GM19455 (cell line): Measurements from ENCODE around the gene MGAT5.

Experiments used
- ATAC-seq: cut with Tn5 transposase; IDR thresholded peaks from one replicate; pipeline ENCODE4 v1.9.1; 2021; ENCODE audit not compliant: unreplicated experiment

Gene MGAT5

DNA sequence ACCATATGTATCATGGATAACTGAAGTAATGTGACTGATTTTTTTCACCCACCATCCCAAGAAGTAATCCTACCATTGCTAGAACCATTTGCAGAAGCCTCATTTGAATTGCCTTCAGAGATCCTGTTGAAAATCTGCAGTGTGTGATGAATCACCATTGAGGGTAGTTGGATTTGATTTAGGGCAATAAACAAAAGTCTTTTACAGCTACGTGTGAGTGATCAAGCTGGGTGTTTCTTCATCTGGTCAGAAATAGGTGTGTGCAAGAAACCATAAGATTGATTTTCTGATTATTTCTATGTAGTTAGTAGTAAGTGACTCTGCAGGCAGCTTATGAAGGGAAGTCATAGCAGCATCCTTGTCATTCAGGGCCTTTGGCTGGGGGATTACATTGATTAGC is 159.6 kb downstream of the MGAT5 start:
- no peak for ATAC-seq

DNA sequence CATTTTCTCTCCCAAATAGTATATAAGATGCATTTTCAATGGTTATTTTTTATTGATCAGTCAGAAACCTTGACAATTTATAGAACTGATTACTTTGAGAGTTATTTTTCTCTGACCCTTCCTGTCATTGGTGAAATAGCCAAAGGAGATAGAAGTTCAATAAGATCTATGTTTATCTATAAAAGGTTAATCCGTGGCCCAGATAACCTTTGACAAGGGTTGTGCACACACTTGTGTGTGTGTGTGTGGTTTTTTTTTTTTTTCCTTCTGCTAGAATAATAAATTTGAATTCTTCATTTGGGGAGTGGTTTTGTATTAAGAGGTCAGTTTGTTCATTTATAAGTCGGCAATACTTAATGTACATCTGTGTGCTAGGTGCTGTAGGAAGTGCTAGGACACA is 160.0 kb downstream of the MGAT5 start:
- ATAC-seq = no peak

DNA sequence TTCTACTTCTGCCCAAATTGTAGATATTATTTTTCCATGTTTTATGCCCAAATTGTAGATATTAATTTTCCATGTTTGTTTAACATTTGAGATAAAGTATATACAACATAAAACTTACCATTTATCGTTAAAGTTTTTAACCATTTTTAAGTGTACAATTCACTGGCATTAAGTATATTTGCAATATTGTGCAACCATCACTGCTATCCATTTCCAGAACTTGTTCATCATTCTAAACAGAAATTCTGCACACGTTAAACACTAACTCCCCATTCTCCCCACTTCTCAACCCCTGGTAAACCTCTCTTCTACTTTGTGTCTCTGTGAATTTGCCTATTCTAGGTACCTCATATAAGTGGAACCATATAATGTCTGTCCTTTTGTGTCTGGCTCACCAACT is 162.1 kb downstream of the MGAT5 start:
- ATAC-seq = no peak

DNA sequence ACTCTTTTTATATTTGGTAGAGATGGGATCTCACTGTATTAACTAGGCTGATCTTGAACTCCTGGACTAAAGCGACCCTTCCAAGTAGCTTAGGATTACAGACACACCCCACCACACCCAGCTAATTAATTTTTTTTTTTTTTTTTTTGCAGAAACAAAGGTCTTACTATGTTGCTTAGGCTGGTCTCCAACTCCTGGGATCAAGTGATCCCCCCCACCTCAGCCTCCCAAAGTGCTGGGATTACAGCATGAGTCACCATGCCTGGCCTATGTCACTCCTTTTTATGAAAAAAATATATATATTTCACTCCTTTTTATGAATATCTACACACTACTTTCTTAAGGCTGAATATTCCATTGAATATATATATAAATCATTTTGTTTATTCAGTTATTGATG is 162.8 kb downstream of the MGAT5 start:
- no peak for ATAC-seq

DNA sequence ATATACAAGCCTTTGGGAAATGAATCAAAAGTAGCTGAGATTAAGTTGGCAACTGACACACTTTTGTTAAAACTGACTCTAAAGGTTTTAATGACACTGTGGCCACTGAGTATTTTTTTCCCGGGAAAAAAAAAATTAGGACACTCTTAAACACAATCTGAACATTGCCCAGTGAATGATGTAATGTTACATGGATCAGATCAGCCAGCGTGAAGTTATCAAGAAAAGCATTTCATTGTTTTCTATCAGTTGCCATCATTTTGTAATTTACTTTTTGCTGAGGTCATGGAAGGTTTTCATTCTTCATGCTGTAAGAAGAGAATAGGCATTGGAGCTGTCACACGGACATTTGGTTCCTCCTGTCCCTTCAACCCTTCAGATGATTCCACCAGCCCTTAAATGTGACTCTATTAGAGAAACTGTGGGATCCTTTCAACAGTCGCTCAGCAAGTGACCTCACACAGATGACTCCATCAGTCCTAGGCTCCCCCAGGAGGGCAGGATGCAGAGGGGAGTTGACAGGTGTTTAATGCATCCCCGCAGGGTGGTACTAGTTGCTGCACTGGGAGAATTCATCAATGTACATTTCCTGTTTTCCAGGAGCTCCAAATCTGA is 164.2 kb downstream of the MGAT5 start:
- ATAC-seq = no peak

DNA sequence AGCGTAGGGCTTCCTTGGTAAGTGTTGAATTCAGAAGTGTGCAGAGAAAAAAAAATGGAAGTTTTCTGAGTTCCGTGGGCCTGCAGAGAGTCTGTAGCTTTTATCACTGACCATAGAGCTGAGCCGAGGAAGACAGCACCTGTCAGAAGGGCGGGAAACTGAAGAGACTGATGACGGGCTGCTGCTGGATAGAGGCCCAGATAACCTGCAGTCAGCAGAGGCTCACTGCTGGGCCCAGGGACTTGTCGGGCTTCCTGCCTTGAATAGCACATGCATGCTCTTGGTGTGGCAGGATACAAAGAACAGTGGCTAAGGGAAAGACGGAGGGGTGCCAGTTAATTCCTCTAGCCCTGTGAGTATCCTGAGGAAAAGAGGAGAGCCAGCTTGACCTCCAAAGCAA is 166.4 kb downstream of the MGAT5 start:
- no peak for ATAC-seq

DNA sequence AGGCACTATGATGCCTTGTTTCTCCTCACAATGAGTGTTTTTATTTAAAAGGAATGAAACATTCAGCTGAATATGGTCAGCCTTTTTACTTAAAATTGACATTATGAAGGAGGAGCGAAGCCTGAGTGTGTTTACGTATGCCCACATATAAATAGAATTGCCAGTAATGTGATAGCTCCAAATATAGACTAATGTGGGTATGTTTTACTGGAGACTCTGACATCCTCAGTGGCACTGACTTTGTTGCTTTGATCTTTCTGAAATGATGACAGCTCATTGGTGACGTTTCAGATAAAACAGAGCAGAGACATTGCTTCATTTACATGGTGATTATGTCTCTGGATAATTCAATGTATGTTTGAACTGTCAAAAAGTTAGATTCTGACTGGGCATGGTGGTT is 167.0 kb downstream of the MGAT5 start:
- ATAC-seq = no peak

DNA sequence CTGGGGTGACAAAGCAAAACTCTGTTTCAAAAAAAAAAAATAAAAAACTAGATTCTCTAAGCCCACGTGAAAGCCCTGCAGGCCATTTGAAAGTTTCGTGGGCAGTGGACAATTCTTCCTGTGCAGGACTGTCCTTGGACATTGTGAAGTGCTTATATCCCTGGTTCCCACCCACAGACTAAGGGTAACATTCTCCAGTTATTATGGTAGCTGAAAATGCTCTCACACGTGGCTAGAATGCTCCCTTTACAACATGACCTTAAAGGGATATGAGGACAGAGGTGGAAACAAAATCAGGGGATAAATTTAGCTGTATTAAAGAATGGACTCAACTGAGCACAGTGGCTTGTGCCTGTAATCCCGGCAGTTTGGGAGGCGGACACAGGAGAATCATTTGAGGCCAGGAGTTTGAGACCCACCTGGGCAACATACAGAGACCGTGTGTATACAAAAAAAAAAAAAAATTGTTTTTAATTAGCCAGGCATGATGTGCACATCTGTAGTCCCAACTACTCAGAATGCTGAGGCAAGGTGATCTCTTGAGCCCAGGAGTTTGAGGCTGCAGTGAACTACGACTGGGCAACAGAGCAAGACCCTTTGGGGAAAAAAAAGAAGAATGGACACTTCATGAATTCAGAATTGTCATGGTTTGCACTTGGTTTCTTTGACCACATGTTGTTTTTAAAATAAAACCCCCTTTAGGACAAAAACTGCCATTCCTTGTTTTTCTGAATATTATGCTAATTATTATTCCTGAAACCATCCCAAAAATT is 167.9 kb downstream of the MGAT5 start:
- ATAC-seq = no peak

DNA sequence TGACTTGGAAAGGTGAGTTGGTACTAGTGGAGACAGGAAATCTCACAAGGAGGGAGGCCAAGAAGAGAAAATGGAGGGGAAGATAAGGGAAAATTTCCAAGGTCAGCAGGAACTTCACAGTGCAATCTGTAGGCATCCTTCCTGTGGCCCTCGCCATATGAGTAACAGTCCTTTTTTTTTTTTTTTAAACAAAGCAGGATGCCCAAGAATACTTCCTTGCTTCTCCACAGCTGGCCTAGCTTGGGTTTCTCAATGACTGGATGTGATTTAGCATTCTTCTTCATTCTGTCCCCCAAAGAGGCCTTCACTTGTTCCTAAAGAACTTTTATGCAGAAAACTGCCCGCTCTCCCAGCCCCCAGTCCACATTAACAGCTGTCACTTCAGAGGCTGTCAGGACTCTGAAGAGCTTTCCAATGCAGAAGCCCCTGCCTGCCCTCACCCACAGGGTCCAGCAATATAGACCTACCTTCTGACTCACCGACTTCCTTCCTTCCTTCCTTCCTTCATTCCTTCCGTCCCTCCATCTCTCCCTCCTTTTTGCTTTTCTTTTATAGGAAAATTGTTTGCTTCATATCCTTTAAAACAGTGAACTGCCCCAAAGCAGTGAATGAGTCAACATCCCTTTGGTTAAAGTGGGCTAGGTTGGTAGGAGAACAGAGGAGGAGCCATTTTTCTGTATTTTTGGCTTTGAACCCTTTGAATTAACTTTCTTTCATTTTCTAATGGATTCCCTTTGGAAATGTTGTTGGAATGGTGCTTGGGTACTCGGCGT is 172.0 kb downstream of the MGAT5 start:
- no peak for ATAC-seq

DNA sequence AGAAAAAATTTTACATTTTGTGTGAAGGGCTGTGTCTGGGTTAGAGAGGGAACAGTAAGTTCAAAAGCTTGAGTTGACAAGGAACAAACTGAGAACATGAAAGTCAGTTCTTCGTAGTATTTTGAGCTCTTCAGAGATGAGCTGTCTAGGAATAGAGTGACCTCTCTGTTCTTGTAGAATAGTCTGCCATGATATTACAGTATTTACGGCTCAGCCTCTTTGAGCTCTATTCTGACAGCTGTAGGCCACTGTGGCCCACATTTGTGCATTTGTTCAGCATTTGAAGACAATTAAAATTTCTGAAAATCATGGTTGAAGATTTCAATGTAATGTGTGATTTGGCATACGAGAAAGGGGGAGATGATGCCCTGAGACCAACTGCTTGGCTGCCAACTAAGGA is 172.8 kb downstream of the MGAT5 start:
- no peak for ATAC-seq

DNA sequence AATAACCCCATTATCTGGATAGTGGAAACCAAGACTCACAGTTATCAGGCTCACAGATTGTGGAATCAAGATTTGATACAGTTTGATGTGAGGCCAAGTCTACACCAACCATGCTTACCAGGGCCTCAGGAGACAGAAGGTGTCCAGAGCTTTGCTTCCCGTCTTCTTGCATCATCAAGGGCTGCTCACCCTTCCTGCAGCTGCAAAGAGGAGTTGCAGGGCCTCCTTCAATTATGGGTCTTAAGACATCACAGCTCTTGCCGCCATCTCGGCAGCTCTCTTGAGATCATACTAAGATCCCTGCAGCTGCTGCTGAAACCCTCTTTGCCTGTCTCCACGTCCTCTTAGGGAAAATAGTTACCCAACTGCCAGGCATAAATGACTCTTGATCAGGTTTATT is 176.0 kb downstream of the MGAT5 start:
- ATAC-seq = no peak

DNA sequence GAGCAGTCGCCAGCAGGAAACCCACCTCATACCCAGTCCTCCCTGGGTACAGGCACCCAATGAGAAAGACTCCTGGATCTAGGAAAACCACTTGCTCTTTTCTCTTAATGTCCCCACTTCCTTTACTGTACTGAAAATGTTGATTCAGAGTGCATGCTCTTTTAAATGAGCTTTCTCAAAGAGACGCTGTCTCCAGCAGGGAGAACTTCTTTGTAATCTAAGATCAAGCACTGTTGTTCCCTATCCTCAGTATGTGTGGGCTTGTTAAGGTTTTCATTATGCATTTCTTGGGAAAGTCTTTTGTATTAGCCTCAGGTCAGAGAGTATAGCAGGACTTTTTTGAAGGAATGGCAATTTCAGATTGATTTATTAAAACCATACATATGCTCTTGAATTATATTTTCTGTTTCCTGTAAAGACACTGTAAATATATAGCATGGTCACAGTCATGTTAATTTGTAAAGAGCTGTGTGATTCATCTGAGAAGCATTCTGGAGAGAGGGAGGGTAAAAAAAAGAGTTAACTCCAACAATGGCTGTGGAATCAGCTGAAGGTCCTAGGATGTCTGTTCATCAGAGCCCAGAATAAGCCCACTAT is 178.1 kb downstream of the MGAT5 start:
- no peak for ATAC-seq

DNA sequence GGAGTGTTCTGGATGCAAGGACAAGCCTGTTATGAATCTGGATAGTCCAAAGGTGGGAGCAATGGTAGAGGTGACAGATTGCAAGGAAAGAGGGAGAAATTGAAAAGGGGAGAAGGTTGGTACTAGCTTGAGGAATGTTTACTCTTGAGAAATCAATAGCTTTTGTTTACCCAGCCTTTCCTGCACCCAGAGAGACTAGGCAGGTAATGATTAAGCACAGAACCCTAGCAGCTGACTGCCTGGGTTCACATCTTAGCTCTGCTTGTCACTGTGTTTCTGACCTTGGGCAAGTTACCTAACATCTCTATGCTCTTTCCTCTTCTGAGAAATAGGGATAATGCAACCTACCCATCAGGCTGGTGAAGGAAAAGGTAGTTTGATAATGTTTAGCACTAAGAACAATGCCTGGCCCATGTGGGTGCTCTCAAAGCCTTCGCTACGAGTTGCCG is 178.6 kb downstream of the MGAT5 start:
- ATAC-seq = no peak

DNA sequence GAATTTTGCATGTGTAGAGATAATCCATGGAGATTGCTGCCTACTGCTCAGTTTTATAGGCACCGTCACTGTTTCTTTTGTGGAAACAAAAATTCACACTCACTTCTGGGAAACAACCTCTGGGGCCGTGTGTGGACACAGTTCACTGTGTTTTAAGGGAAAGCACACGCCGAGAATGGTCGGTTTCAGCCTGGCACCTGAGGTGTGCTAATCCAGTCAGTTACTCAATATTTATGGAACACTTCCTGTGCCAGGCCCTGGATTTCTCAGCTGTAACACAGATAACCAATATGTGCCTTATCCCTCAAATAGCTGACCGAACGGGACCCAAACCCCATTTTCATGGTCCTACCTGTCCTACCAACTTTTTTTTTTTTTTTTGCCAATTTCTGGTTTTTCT is 179.6 kb downstream of the MGAT5 start:
- ATAC-seq = no peak

DNA sequence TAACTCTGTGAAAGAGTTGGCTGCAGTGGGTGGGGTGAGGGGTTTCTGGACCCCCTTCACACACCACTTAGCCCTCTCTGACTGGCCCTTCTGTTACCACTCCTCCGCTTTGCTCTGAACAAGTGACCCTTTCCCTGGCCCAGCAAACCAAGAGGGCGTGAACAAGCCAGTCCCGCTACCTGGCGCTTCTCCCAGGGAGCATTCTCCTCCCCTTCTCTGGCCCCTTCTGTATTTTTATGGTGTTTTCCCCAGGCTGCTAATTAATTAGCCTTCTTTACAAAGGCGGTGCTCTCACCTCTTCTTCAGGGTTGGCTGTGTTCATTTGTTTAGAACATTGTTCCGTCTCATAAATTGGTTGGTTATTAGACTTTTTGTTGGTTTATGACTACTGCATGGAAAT is 180.1 kb downstream of the MGAT5 start:
- no peak for ATAC-seq

DNA sequence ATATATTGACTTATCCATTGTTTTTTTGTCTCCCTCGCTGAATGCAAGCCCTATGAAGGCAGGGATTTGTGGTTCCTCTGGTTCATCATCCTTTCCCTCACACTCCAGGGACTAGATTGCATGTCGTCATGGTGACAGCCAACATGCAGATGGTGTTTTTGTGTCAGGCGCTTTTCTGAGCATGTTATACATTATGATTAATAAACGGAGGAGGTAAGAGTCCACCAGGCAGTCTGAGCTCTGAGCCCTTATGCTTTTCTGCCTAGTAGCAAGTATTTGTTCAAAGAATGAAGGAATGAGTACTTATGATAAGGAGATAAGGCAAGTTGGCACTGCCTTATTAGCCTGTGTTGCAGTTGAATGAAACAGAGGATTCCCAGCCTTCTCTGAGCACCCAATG is 181.6 kb downstream of the MGAT5 start:
- no peak for ATAC-seq

DNA sequence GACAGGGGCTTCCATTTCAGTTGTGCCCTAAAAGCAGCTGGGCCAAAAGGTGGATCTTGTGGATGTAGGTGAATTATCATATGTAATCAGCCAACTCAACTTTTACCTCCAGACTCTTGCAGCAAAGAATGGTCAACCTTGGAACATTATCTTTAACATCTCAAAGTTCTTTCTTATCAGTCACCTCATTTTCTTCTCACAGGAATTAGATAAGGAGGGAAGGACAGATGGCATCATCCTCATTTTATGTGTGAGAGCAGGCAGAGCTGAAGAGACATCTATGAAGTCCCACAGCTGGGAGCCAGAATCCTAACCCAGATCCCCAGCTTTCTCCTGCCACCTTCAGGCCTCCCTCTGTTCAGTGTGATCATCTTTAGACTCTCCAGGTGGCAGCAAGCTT is 182.1 kb downstream of the MGAT5 start:
- ATAC-seq = no peak

DNA sequence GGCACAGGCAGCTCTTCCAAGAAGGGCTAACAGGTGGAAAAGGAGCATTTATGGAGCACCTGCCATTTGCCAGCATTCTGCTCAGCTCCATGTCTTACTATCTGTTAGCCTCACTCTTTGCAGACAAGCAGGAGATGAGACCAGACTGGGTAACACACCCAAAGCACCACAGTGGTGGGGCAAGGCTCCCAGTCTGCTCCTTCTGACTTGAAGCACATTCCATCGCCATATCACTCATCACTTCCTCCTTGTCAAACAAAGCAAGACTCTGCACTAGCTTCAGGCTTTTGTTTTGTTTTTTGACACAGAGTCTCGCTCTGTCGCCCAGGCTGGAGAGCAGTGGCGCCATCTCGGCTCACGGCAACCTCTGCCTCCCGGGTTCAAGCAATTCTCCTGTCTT is 182.8 kb downstream of the MGAT5 start:
- no peak for ATAC-seq

DNA sequence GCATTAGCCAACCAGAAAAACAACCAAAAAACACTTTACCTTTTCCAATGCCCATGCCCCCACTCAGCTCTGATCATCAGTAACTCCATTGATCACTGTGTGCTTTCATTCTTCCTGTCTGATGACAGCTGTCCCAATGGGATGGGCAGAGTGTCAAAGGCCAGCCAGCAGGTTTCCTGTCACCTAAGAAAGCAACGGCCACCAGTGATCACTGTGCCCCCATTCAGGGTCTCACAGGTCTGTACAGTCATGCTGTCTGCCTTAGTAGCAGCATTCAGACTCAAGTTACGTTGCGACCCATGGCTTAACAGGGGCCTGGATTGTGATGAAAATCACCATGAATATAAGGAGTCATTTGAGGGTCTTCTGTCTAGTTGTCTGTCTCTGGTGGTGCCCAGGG is 184.5 kb downstream of the MGAT5 start:
- no peak for ATAC-seq

DNA sequence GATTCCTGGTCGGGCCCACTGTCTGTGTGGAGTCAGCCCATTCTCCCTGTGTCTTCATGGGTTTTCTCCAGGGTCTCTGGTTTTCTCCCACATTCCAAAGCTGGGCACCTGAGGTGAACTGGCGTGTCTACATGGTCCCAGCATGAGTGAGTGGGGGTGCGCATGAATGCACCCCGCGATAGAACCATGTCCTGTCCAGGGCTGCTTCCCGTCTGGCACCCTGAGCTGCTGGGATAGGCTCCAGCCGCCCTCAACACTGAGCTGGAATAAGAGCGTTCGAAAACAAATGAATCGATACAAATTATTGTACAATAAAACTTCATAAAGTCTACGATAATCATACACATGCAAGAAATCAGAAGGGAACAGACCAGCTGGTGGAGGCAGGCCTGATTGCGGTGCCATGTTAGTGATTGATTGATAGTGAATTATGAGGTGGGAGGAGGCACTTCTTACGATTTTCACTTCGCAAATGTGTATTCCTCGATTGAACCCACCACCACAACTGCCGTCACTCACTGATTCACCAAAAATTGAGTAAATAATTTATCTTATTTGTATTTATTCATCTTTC is 186.6 kb downstream of the MGAT5 start:
- no peak for ATAC-seq

DNA sequence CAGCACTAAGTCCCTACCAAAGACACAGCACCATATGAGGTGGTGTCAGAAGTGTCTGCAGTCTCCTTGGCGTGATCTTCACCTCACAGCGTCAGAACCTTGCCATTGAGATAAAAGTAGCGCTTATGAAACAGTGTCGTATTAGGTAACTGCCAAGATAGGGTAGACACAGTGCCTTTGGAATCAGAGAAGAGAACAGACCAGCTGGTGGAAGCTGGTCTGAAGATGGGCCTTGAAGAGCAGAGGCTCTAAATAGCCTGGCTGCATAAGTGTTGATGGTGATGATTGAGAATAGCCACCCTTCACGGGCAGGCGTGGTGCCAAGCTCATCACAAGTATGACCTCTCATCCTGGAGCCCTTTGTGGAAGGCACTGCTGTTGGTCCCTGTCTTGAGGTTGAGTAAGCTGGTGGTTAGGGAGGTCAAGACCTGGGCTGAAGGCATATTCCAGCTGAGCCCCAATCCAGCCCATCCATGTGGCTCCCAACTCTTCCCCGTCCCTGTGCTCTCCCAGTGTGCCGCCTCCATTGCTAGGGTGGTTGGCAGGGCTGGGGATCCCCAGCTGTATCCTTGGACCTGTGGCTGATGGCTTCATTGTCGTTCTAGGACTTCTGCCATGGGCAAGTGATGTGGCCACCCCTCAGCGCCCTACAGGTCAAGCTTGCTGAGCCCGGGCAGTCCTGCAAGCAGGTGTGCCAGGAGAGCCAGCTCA is 187.4 kb downstream of the MGAT5 start:
- ATAC-seq = no peak
